Measurements from ENCODE around the gene ZNF804A.
A peak's percentile ranks its signal among the peaks of the same experiment; 100 is the strongest.

Gene ZNF804A

DNA sequence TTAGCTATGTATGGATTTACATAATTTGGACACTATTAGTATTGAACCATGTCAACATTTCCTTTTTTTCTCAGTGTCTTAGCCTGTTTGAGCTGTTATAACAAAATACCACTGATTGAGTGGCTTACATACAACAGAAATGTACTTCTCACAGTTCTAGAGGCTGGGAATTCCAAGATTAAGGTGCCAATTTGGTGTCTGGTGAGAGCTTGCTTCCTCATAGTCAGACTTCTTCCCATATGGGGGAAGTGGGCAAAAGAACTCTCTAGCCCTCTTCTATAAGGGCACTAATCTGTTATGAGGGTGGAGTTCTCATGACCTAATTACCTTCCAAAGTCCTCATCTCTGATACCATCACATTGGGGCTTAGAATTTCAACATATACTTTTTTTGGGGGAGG lies 12.6 kb downstream of the ZNF804A start:
- DNase-seq (ENCODE audit: low spot score): no peak

DNA sequence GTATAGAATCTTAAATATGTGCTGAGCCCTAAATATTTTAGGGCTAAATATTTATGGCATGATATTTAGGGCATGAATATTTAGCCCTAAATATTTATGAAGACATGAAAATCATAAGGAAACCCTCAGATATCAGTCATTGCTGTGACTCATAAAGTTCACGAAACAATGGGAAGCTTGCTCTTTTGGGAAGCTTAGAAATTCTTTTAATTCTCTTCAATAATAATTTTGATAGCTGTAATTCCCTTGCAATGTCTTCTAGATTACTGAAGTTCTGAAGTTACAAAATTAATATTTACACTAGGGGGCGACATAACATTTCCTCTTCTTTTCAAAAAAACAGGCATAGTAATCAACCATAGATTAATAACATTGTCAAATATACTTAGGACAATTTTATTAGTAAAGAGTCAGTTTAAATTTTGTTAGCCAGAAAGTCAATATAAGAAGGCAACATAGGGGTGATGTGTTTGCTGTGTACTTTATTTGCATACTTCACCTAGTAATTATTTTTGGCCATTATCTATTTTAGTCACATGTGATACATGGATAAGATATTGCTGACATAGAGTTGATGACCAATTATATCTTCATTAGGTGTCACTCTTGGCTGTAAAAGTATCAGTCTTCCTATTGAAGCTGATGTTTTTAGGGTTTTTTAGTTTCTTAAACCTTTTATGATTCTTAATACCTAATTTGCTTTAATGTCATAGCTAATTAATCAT lies 13.2 kb downstream of the ZNF804A start:
- DNase-seq (ENCODE audit: low spot score): peak; percentile 2

DNA sequence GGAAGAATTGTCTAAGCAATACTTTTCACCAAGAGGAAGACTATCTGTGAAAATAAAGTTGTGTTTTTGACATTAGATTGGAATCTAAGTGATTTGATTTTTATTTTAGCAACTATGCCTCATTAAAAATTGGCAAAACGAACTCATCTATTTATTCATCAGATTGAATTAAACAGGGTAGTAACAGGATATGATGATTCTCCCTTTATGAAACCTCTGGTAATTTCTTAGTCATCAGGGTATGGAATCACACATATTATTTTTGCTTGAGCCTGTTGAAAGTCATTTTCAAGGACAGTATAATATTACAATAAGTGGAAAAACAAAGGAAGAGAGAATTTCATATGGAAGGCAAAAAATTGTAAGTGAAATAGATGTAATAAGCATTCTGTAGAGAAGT lies 22.0 kb downstream of the ZNF804A start:
- no peak for DNase-seq (ENCODE audit: low spot score)

DNA sequence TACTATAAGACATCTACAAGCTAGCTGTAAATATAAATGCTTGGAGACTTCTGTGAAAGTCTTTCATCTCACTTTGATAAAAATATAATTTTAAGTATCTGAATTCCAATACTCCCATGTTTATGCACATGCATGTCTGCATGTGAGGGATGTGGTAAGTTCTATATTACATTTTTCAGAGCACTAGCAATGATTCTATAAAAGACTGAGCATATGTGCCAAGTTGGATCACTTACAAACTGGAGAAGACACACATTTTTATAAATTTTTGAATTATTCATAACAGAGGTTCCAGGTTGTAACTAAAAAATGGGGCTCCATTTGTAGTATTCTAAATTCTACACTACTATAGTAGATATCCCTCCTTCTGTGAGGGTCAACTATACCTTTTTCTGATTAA lies 26.0 kb downstream of the ZNF804A start:
- no peak for DNase-seq (ENCODE audit: low spot score)

DNA sequence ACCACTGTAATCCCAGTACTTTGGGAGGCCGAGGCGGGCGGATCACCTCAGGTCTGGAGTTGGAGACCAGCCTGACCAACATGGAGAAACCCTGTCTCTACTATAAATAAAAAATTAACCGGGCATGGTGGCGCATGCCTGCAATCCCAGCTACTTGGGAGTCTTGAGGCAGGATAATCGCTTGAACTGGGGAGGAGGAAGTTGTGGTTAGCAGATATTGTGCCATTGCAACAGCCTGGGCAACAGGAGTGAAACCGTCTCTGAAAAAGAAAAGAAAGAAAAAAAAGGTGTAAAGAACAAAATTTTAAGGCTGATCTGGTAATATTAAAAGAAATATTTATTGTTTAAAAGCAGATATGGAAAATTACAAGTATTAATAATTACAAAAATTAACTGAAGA lies 29.7 kb downstream of the ZNF804A start:
- DNase-seq (ENCODE audit: low spot score): no peak

DNA sequence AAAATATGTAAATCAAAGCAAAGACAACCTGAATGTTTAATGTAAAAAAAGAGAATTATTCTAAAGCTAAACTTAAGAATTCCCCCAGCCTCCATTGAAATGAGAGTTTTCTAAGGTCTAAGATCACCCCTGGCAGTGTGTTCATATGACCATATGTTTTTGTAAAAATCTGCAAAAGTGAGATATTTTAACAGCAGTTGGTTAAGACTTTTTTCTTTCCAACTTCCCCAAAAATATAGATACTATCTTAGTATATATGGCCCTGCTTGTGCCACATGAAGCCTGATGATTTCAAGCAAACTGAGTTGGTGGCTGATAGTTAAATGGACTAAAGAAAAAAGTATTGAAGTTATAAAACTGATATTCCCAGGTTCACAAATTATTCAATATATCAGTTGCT lies 35.4 kb downstream of the ZNF804A start:
- DNase-seq (ENCODE audit: low spot score): no peak

DNA sequence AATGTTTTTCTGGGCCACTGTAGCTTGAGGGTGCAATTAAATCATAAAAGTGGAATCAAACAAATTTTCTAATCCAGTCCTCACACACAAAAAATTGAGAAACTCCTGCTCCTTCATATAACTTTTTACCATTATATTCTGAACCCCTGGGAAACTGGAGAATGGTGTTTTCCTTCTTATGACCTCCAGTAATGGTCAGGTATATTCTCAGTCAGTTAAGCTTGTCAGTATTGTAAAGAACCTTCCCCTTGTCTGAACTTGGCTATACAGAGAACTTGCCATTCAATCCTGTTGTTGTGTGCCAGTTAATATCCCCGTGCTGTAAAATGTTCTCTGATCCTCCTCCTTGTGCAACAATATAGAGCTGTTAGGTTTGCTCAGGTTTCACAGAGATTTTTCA lies 39.5 kb downstream of the ZNF804A start:
- DNase-seq (ENCODE audit: low spot score): no peak

DNA sequence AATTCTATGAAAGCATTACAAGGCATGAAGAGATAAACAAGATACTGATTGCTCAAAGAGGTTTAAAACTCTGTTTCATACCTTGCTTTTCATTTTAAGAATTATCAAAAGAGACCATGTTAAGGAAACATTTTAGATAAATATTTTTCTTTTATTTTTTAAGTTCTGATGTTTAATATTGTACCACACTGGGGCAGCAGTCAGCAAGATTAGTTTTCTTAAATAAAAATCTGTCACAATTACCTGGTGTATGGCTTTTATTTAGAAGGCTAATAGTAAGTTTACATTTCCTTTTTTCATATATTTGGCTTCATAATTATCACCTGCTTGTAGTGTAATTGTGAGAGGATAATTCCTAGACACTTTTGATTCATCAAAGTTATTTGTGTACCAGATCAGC lies 46.4 kb downstream of the ZNF804A start:
- no peak for DNase-seq (ENCODE audit: low spot score)

DNA sequence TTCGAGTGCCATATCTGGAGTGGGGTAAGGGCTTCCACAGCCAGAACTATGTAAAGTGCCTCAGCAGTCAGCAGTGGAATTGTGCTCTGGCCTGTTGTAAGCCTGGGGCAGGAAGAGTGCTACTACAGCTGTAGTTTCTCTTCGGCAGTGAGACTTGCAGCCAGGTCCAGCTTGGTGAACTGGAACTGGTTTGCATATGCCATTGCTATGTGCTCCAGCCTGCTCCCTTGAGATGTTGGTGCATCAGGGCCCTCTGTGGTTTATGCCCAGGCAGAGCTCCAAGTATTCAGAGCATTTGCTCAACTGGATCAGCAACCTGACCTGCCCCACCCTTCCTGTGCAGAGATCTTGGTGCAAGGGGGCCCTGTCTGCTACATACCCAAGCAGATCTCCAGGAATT lies 47.8 kb downstream of the ZNF804A start:
- no peak for DNase-seq (ENCODE audit: low spot score)

DNA sequence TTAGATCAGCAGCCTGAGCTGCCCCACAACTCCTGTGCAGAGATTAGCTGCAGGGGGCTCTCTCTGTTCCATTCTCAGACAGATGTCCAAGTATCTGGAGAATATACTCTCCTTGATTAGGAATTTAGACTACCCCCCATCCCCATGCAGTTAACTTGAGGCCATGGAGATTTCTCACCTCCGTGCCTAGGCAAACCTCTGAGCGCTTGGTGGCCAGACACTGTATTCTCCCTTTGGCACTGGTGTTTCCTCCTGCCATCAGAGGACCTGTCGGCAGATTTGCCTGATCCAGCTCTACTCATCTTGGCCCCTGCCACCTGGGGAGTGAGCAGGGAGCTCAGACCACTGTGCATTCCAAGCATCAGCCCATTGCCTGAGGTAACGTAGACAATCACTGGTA lies 48.3 kb downstream of the ZNF804A start:
- no peak for DNase-seq (ENCODE audit: low spot score)

DNA sequence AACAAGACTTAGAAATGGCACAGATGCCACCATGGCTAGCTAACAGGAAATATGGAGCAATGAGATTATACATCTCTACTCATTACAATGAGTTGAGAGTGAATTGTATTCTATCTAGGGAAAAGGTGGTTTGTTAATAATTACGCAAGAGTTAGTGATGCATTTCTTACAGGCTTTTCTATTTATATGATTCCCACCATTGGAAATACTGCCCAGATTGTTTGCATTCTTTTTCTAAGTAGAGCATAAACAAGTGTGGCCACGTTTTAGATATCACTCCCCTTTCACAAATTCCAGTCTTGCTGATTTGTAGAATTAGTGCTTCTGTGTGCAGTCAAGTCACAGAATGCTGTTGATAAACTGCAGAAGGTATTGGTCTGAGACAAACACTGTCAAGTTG lies 56.6 kb downstream of the ZNF804A start:
- no peak for DNase-seq (ENCODE audit: low spot score)

DNA sequence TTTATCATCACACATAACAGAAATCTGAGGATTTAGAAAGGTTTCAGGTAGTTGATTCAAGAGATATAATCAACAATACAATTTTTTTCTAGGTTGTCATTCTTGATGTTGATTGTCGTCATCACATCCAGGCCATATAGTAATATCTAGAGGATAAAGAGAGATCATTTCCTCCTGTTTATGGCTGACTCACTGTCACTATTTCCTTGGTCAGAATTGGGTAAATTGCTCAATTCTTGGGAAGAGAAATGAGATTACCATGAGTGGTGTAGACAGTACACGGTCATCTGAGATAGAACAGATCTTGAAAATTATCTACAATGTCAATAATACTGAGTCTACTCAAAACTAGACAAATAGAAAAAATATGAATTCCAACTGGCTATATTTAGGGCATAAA lies 78.8 kb downstream of the ZNF804A start:
- DNase-seq (ENCODE audit: low spot score): no peak

DNA sequence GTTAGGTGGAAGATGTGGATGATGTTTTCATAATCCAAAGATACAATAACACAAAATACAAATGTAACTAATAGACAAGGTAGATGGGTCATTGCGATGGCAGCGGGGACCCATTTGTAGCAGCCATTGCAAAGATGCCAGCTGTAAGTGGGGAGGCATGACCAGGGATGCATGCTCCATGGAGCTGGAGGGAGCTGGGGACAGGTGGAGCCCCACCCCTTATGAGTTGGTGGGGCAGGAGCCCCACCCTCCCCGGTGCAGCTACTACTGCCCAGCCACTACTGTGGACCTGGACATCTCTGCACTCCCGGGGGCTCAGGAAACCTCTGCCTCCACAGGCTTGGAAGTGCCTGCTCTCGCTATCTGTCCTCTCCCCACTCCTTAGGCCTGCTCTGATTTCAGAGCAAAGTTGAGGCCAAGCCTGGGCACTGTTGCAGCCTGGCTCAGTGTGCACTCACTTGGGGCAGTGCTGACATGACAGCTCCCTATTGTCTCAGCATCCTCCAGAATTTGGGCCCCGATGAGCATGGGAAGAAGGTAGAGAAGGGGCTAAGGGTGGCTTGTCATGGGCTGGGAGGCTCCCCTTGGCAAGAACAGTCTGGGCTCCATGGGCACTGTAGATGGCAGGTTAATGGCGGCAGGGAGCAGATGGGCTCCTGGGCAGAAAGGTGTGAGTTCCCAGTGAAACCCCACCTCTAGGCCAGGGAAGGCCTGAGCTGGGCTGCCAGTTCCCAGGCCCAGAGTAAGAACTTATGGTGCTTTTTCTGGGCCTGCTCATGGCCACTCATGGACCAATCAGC lies 81.1 kb downstream of the ZNF804A start:
- DNase-seq (ENCODE audit: low spot score): no peak

DNA sequence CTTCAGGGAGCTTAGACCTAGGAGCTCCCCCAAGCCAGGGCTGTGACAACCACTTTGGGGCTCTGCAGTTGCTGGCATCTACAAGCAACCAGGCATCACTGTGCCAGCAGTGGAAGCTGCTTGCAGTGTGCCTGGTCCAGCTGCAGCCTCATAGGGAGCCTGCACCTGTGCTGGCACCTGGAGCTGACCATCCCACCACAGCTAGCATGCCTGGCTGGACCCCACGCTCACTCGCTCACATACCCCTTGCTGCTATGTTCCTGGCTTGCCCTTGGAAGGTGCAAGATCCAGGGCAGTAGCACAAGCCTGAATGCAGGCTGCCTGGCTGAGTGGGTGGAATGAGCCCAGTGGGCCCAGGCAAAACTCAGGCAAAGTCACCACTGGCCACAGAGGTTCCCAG lies 82.5 kb downstream of the ZNF804A start:
- no peak for DNase-seq (ENCODE audit: low spot score)

DNA sequence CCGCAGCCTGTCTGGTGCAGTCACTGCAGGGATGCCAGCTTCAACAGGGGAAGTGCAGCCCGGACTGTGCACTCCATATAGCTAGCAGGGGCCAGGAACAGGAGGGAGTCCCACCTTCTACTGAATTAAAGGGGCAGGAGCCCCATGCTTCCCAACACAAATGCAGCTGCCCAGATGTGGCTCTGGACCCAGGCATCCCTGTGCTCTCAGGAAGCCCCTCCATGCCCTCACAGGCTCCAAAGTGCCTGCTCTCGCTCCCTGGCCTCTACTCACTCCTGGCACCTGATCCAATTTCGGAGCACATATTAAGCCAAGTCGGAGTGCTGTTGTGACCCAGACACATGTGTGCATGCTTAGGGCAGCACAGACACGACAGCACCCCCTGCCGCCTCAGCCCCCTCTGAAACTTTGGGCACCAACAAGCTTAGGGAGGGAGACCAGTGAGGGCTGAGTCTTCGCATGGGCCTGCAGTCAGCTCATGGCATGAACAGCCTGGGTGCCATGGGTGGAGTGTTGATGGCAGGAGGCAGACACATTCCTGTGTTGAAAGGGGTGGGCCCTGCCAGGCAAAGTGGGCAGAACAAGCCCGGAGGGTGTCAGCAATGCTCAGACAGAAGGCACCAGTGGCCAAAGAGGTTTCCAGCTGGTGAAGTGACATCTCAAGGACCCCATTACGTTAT lies 83.5 kb downstream of the ZNF804A start:
- DNase-seq (ENCODE audit: low spot score): no peak

DNA sequence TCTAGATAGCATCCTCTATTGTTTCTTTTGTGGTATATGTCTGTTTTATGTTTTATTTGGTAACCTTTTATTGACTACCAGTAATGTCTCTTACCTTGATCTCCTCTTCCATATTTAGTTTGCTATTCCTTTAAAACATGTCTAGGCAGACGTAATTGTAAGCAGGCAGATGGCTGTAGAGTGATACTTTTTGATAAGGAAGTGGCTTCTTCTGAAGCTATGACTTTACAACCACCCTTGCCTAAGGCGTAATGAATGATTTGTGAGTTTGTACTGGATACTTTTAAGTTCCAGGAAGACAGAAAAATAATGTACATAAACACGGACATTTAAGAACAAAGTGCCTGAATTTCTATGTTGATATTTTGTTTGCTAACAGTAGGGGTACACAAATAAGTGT lies 85.6 kb downstream of the ZNF804A start:
- DNase-seq (ENCODE audit: low spot score): no peak

DNA sequence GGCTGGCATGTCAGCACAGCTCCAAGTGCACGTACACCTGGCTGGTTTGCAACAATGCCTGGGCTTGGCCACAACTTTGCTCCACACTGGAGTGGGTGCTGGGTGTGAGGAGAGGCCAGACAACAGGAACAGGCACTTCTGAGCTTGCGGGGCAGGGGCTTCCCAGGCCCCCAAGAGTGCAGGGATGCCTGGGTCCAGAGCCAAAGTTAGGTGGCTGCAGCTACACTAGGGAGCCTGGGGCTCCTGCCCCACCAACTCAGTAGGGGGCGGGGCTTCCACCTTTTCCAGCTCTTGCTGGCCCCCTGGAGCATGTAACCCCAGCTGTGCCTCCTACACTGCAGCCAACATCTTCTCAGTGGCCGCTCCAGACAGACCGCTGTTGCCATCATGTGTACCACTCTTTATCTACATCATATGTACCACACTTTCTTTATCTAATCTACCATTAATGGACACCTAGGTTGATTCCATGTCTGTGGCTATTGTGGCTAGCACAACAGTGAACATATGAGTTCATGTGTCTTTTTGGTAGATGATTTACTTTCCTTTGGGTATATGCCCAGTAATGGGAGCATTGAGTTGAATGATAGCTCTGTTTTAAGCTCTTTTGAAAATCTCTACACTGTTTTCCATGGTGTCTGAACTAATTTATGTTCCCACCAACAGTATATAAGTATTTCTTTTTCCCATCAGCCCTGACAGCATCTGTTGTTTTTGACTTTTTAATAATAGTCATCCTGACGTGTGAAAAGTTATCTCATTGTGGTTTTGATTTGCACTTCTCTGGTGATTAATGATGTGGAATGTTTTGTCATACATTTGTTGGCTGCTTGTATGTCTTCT lies 87.9 kb downstream of the ZNF804A start:
- no peak for DNase-seq (ENCODE audit: low spot score)

DNA sequence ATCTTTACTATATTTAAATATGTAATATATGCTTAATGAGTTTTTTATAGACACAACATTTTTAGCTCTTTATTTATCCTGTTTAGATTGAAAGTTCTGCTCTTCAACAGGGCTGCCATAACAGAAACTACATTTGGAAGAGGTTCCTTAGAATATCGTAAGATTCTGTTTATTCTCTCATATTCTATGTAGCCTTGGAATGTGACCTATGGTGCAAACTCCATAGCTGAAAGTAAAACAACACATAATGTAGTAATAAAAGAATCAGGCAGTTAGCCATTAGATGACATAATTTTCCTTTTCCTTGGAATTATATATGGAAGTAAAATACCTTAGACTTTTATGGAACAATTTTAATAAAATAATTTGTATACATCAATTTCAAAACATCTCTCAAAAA lies 91.3 kb downstream of the ZNF804A start:
- no peak for DNase-seq (ENCODE audit: low spot score)

DNA sequence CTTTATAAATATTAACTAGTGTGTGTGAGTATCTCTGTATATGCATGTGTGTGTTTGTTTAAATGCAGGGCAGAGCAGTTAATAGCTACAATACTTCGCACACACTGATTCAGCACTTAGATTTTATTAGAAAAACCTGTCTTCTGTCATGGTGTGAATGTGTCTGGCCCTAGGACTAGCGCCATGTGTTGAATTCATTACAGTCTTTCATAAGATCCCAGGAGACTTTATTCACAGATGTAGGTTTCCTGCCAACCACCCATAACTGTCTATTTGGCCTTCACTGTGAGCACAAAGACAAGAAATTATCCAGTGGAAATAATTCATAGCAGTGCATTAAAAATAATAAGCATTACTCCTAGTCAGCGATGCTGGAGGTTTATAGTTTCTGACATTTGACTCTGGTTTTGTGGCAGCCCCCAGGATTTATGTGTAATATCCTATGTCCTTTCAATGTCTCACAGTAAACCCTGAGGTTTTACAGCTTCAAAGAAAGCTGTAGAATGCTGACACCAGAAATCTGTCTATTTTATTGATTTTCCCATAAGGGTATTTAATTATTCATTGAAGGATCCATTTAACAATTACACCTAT lies 93.9 kb downstream of the ZNF804A start:
- no peak for DNase-seq (ENCODE audit: low spot score)

DNA sequence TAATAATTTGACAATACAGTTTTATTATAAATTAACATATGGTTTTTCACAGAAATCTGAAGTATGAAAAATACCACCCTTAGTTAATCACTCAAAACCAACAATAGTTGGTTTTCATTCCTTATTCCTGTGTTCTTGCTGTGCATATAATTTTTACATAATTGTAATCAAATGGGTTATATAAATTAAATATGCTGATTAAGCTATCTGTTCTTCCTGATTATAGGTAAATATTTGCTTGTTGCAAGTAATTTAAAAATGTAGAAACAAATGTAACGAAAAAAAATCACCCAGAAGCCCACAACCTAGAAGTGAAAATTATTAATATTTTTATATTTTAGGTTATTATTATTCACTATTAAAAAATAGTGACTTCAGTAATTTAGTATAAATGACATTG lies 98.3 kb downstream of the ZNF804A start:
- no peak for DNase-seq (ENCODE audit: low spot score)

DNA sequence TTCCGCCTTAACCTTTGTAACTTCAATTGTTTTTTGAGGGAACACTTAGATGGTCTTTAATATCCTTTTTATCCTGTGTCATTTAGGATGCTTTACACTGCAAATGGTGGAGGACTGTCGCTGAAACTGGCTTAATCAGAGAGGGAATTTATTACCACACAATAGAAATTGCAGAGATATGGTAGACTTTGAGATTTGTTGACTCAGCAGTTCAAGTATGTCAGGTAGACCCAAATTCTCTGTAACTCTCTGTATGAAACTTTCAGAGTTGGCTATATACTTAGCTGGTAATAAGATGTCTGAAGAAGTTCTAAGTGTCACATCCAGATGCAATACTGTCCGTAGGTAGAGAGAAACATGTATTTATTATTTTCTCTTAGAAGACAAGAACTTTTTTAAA lies 100.1 kb downstream of the ZNF804A start:
- no peak for DNase-seq (ENCODE audit: low spot score)

DNA sequence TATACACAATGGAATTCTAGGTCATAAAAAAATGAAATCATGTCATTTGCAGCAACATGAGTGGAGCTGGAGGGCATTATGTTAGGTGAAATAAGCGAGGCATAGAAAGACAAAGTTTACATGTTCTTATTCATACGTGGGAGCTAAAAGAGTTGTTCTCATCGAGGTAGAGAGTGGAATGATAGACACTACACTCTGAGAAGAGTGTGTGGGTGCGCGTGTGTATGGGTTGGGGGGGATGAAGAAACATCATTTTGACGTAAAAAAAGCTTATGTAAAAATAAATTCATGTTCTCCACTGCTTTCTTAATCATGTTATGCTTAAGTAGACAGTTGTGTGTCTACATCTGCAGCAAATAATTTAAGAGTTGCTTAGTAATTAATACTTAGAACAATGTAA lies 123.6 kb downstream of the ZNF804A start:
- no peak for DNase-seq (ENCODE audit: low spot score)

All from AG08395 (cell line).